ENCODE results near the gene FICD. TPM values are rescaled to one million over a fixed set of nuclear protein-coding genes. Genes with fewer than 3 reads are reported as not detected.

The FICD gene
- total and polyA plus RNA-seq, 2 of the 13 experiments (the other 11 are each of a cell fraction or from before 2014, with no cell fraction given) = 0.99 to 3.0 TPM

- DNase-seq (ENCODE audit: low spot score) (no peak), FAIRE-seq (no peak), ATAC-seq (no peak)
- H3K9me3 ChIP-seq (ENCODE audit: low read length) = no peaks in the 10 kb centered on the region
- no peaks in the 10 kb centered on the region for H3K27me3 ChIP-seq (ENCODE audit: control insufficient read depth in 1 of 2, insufficient read depth in 2 of 2, low read length in 2 of 2)
- POLR2A ChIA-PET = no interaction called here
- no peaks in the 10 kb centered on the region for H3K79me2 ChIP-seq (ENCODE audit: insufficient read depth, low read length)
- H4K20me1 ChIP-seq (ENCODE audit: insufficient read depth, low read length) = no peaks in the 10 kb centered on the region
- intact Hi-C loops (cut with micrococcal nuclease; ENCODE audit: unreplicated experiment) (no loop called here), in situ Hi-C loops (cut with HindIII; ENCODE audit: extremely low pct_ligation_motif_present, low pct_unique_long_range_greater_than_20kb) (no loop called here)
- H3K4me1 ChIP-seq (ENCODE audit: insufficient read depth, low read length) = no peaks in the 10 kb centered on the region
- 96% methylated on average over 6 of the region's 6 CpGs for WGBS (ENCODE audit: low lambda C conversion rate)
- no peak overlapping the region for H3K4me3 ChIP-seq (replicated peaks in 1 of 3; ENCODE audit: insufficient read depth in 1 of 3, low read depth in 2 of 3, low read length in 3 of 3)
- H2AFZ ChIP-seq (ENCODE audit: low read length) = no peak overlapping the region
- H3K4me2 ChIP-seq (ENCODE audit: low read depth, low read length) = no peak overlapping the region
- no peak overlapping the region for H3K27ac ChIP-seq (ENCODE audit: extremely low read length, insufficient read depth, low read length)
- TF ChIP-seq RBM22 (optimal IDR thresholded peaks at IDR 0.05; ENCODE audit: low read length) (peak; percentile 1), ZNF124 (CRISPR knock-in tag; IDR thresholded peaks at IDR 0.05) (no peak)
- H3K9ac ChIP-seq (ENCODE audit: insufficient read depth, low read depth, low read length) = no peak overlapping the region
- BruUV-seq (replicated peaks) = no TSS peak
- CTCF ChIA-PET (ENCODE audit: low intra/inter-chr PET ratio, low total read pairs) = no interaction called here
- H3K36me3 ChIP-seq (replicated peaks in 1 of 2; ENCODE audit: control insufficient read depth in 1 of 2, insufficient read depth in 2 of 2, low read length in 2 of 2) = peaks cover 60 to 96% of the 10 kb centered on the region in 2 experiments
Measured at GRCh38 chr12:108527166-108527496, 12.1 kb downstream of the FICD start.

- Histone ChIP-seq H4K20me1 (ENCODE audit: insufficient read depth, low read length) (no peaks in the 10 kb centered on the region), H3K4me1 (ENCODE audit: insufficient read depth, low read length) (no peaks in the 10 kb centered on the region), H3K79me2 (ENCODE audit: insufficient read depth, low read length) (no peaks in the 10 kb centered on the region), H3K27me3 (ENCODE audit: control insufficient read depth in 1 of 2, insufficient read depth in 2 of 2, low read length in 2 of 2) (no peaks in the 10 kb centered on the region), H3K27ac (ENCODE audit: extremely low read length, insufficient read depth, low read length) (no peak overlapping the region), H3K36me3 (replicated peaks in 1 of 2; ENCODE audit: control insufficient read depth in 1 of 2, insufficient read depth in 2 of 2, low read length in 2 of 2) (peaks cover 45 to 92% of the 10 kb centered on the region in 2 experiments), H2AFZ (ENCODE audit: low read length) (no peak overlapping the region), H3K9ac (ENCODE audit: insufficient read depth, low read depth, low read length) (no peak overlapping the region), H3K9me3 (ENCODE audit: low read length) (no peaks in the 10 kb centered on the region), H3K4me2 (ENCODE audit: low read depth, low read length) (no peak overlapping the region), H3K4me3 (replicated peaks in 1 of 3; ENCODE audit: insufficient read depth in 1 of 3, low read depth in 2 of 3, low read length in 3 of 3) (no peak overlapping the region)
- DNase-seq (ENCODE audit: low spot score) (no peak), FAIRE-seq (no peak), ATAC-seq (no peak)
- ChIA-PET POLR2A (no interaction called here), CTCF (ENCODE audit: low intra/inter-chr PET ratio, low total read pairs) (no interaction called here)
- BruUV-seq (replicated peaks) = no TSS peak
- TF ChIP-seq STAG1 (CRISPR knock-in tag; IDR thresholded peaks at IDR 0.05) (no peak), KDM4B (CRISPR knock-in tag; IDR thresholded peaks at IDR 0.05) (no peak), ZBTB40 (IDR thresholded peaks at IDR 0.05) (no peak), ZBTB40 (CRISPR knock-in tag; IDR thresholded peaks at IDR 0.05) (no peak)
- 97% methylated on average over 9 of the region's 9 CpGs for WGBS (ENCODE audit: low lambda C conversion rate)
- intact Hi-C loops (cut with micrococcal nuclease; ENCODE audit: unreplicated experiment) = loop anchor here (10.0 kb wide), 1 partner anchor 775 kb away; no protein-coding TSS in a partner anchor
- in situ Hi-C loops (cut with HindIII; ENCODE audit: extremely low pct_ligation_motif_present, low pct_unique_long_range_greater_than_20kb) = no loop called here
Measured at GRCh38 chr12:108530161-108530560, 15.1 kb downstream of the FICD start.

All from HepG2 (cell line).